IMR-90 (cell line): ENCODE measurements around the gene RAET1E. TPM values are rescaled to one million over a fixed set of nuclear protein-coding genes. Genes with fewer than 3 reads are reported as not detected.

ENCODE experiments used
- ATAC-seq: fragments of 200-7000 bp; cut with Tn5 transposase; 2 replicates; pipeline ENCODE4 v1.9.1; 2020; ENCODE audit warnings: low read depth, mild to moderate bottlenecking, moderate library complexity
- BruUV-seq: library from RNA; stranded (reverse); fragments of 400-500 nt; replicated peaks from 2 replicates; lab custom pipeline; 2021; lab: Mats Ljungman, UMichigan
- CTCF ChIA-PET: fragments of 300-600 bp; formaldehyde crosslinking; extraction: SDS; loops from one replicate; lab custom pipeline; 2021; ENCODE audit warnings: antibody characterized with exemption; lab: Yijun Ruan, JAX
- POLR2A ChIA-PET: fragments of 300-600 bp; sonication (Branson Sonifier 250); formaldehyde crosslinking; loops from one replicate; lab custom pipeline; 2022; ENCODE audit warnings: antibody characterized with exemption; ENCODE audit not compliant: unreplicated experiment; lab: Charles Lee
- DNase-seq: peaks from one replicate; pipeline ENCODE4 v3.0.0; 2013
- H2AFZ ChIP-seq: replicated peaks from 2 replicates; pipeline ENCODE3; 2013; ENCODE audit warnings: low read length, mild to moderate bottlenecking; ENCODE audit not compliant: poor library complexity
- H2AK5ac ChIP-seq: 2 replicates; pipeline ENCODE4 v1.6.1; 2013; ENCODE audit warnings: low read depth, low read length, inconsistent platforms
- H2AK9ac ChIP-seq: replicated peaks from 2 replicates; pipeline ENCODE3; 2013; ENCODE audit warnings: mild to moderate bottlenecking, low read depth, low read length, moderate library complexity; ENCODE audit not compliant: poor library complexity
- H2BK120ac ChIP-seq: 2 replicates; pipeline ENCODE4 v1.6.1; 2013; ENCODE audit warnings: low read depth, low read length, inconsistent platforms
- H2BK15ac ChIP-seq: 3 replicates; pipeline ENCODE4 v1.6.1; 2013; ENCODE audit warnings: low read depth, low read length, inconsistent platforms
- H2BK20ac ChIP-seq: 2 replicates; pipeline ENCODE4 v1.6.1; 2013; ENCODE audit warnings: low read depth, mild to moderate bottlenecking, inconsistent platforms, low read length, moderate library complexity
- H2BK5ac ChIP-seq: 2 replicates; pipeline ENCODE4 v1.6.1; 2013; ENCODE audit warnings: mild to moderate bottlenecking, low read depth, low read length, inconsistent platforms; ENCODE audit not compliant: poor library complexity, severe bottlenecking
- H3K14ac ChIP-seq: replicated peaks from 2 replicates; pipeline ENCODE4 v1.6.1; 2013; ENCODE audit warnings: low read depth, low read length, inconsistent platforms
- H3K18ac ChIP-seq: 2 replicates; pipeline ENCODE4 v1.6.1; 2013; ENCODE audit warnings: low read depth, low read length, control low read depth
- H3K23ac ChIP-seq: 2 replicates; pipeline ENCODE4 v1.6.1; 2013; ENCODE audit warnings: low read depth, low read length, inconsistent platforms
- H3K27ac ChIP-seq: 2 replicates; pipeline ENCODE4 v1.5.1; 2013; ENCODE audit warnings: mild to moderate bottlenecking, control low read depth, low read length; ENCODE audit not compliant: insufficient read depth
- H3K27me3 ChIP-seq: 2 replicates; pipeline ENCODE4 v1.6.1; 2013; ENCODE audit warnings: low read length; ENCODE audit not compliant: control insufficient read depth, insufficient read depth
- H3K36me3 ChIP-seq: 2 replicates; pipeline ENCODE4 v1.6.1; 2013; ENCODE audit warnings: low read length, mixed read lengths; ENCODE audit not compliant: control insufficient read depth, insufficient read depth
- H3K4ac ChIP-seq: 2 replicates; pipeline ENCODE4 v1.6.1; 2013; ENCODE audit warnings: low read depth, low read length, inconsistent platforms
- H3K4me1 ChIP-seq: 2 replicates; pipeline ENCODE4 v1.6.1; 2013; ENCODE audit warnings: low read length, mixed read lengths; ENCODE audit not compliant: control insufficient read depth, insufficient read depth
- H3K4me2 ChIP-seq: 2 replicates; pipeline ENCODE4 v1.6.1; 2013; ENCODE audit warnings: low read depth, mild to moderate bottlenecking, control low read depth, low read length, moderate library complexity
- H3K4me3 ChIP-seq: 2 replicates; pipeline ENCODE4 v1.5.1; 2013; ENCODE audit warnings: low read depth, mild to moderate bottlenecking, control low read depth, low read length, moderate library complexity; ENCODE audit not compliant: insufficient read depth
- H3K56ac ChIP-seq: 2 replicates; pipeline ENCODE4 v1.6.1; 2013; ENCODE audit warnings: low read length, inconsistent platforms; ENCODE audit not compliant: insufficient read depth; ENCODE audit errors: extremely low read depth
- H3K79me1 ChIP-seq, 2 experiments: 2 replicates each; pipeline ENCODE4 v1.6.1; 2013; ENCODE audit warnings: low read length in 2 of 2, inconsistent platforms in 1 of 2, low read depth in 1 of 2
- H3K9ac ChIP-seq: 2 replicates; pipeline ENCODE4 v1.6.1; 2013; ENCODE audit warnings: low read depth, low read length, control low read depth
- H3K9me1 ChIP-seq: 2 replicates; pipeline ENCODE4 v1.6.1; 2013; ENCODE audit warnings: low read length, inconsistent platforms; ENCODE audit not compliant: insufficient read depth
- H3K9me3 ChIP-seq: 2 replicates; pipeline ENCODE4 v1.6.1; 2013; ENCODE audit warnings: low read length; ENCODE audit not compliant: control insufficient read depth, insufficient read depth
- H4K20me1 ChIP-seq: 2 replicates; pipeline ENCODE4 v1.6.1; 2013; ENCODE audit warnings: low read length, inconsistent platforms; ENCODE audit not compliant: insufficient read depth
- H4K5ac ChIP-seq: 2 replicates; pipeline ENCODE4 v1.6.1; 2013; ENCODE audit warnings: mild to moderate bottlenecking, low read depth, low read length, control low read depth
- H4K8ac ChIP-seq, 2 experiments: 2 replicates each; pipeline ENCODE4 v1.6.1; 2013; ENCODE audit warnings: low read depth in 2 of 2, low read length in 2 of 2, control low read depth in 1 of 2, inconsistent platforms in 1 of 2
- H4K91ac ChIP-seq: 2 replicates; pipeline ENCODE4 v1.6.1; 2013; ENCODE audit warnings: low read depth, low read length, inconsistent platforms; ENCODE audit not compliant: insufficient read depth
- BHLHE40 ChIP-seq: fragments of 150-350 bp; IDR thresholded peaks from 2 replicates; pipeline ENCODE4 v1.6.1; 2016; ENCODE audit warnings: mild to moderate bottlenecking, low read depth, low read length
- CEBPB ChIP-seq: IDR thresholded peaks from 2 replicates; pipeline ENCODE4 v1.6.1; 2012; ENCODE audit warnings: low read depth, low read length, improper control_type of control experiment
- CHD1 ChIP-seq: IDR thresholded peaks from 2 replicates; pipeline ENCODE4 v1.6.1; 2012; ENCODE audit warnings: low read depth, low read length, improper control_type of control experiment
- FOS ChIP-seq: fragments of 150-350 bp; IDR thresholded peaks from 2 replicates; pipeline ENCODE4 v1.6.1; 2016; ENCODE audit warnings: low read depth, low read length
- MAFK ChIP-seq: IDR thresholded peaks from 2 replicates; pipeline ENCODE4 v1.6.1; 2012; ENCODE audit warnings: low read depth, low read length, improper control_type of control experiment
- MAZ ChIP-seq: IDR thresholded peaks from 2 replicates; pipeline ENCODE4 v1.6.1; 2012; ENCODE audit warnings: low read depth, mild to moderate bottlenecking, low read length, improper control_type of control experiment, moderate library complexity, borderline replicate concordance
- MXI1 ChIP-seq: IDR thresholded peaks from 2 replicates; pipeline ENCODE4 v1.6.1; 2012; ENCODE audit warnings: low read depth, mild to moderate bottlenecking, low read length, moderate library complexity, borderline replicate concordance
- NFE2L2 ChIP-seq: fragments of 150-350 bp; IDR thresholded peaks from 2 replicates; pipeline ENCODE4 v1.6.1; 2016; ENCODE audit warnings: low read depth, mild to moderate bottlenecking, low read length
- POLR2A ChIP-seq: IDR thresholded peaks from 2 replicates; pipeline ENCODE4 v1.6.1; 2012; ENCODE audit warnings: mild to moderate bottlenecking, low read depth, low read length
- RAD21 ChIP-seq: IDR thresholded peaks from 2 replicates; pipeline ENCODE4 v1.6.1; 2012; ENCODE audit warnings: low read length, improper control_type of control experiment
- RCOR1 ChIP-seq: IDR thresholded peaks from 2 replicates; pipeline ENCODE4 v1.6.1; 2012; ENCODE audit warnings: mild to moderate bottlenecking, low read length, improper control_type of control experiment; ENCODE audit not compliant: insufficient replicate concordance
- RFX5 ChIP-seq: IDR thresholded peaks from 2 replicates; pipeline ENCODE4 v1.8.0; 2012; ENCODE audit warnings: low read depth, mild to moderate bottlenecking, low read length, moderate library complexity
- SMC3 ChIP-seq: fragments of 150-350 bp; IDR thresholded peaks from 2 replicates; pipeline ENCODE4 v1.6.1; 2016; ENCODE audit warnings: low read depth, mild to moderate bottlenecking, antibody characterized with exemption, low read length, moderate library complexity
- WGBS, 2 experiments: methylation state at CpG; one replicate each; pipeline versions ENCODE4 v1.1.5 to v1.1.7; 2013; ENCODE audit warnings: missing lambda C conversion rate in 2 of 2; ENCODE audit not compliant: insufficient read length in 1 of 2; ENCODE audit errors: extremely low coverage in 2 of 2; 5-methylcytosine and 5-hydroxymethylcytosine counted together
- dilution Hi-C: fragments of 300-500 bp; cut with HindIII; formaldehyde crosslinking; loops from one replicate; pipeline ENCODE4 v1.14.3; 2018; ENCODE audit warnings: low sequenced_read_pairs; ENCODE audit not compliant: unreplicated experiment
- in situ Hi-C: fragments of 300-500 bp; cut with MboI; formaldehyde crosslinking; loops from 3 replicates; pipeline ENCODE4 v1.14.3; 2019; ENCODE audit warnings: low sequenced_read_pairs, inconsistent platforms, mixed read lengths
- intact Hi-C: fragments of 100-400 bp; cut with micrococcal nuclease; formaldehyde crosslinking; loops from 2 replicates; pipeline ENCODE4 v1.10.0; 2022
- polyA plus RNA-seq, 3 experiments: library from polyadenylated mRNA; depleted of rRNA; stranded (reverse); fragments of >200 nt; gene quantifications; 2 replicates each; pipeline ENCODE4 v1.2.3, GENCODE V29; 2012; ENCODE audit warnings: low replicate concordance in 1 of 3
- total RNA-seq: library from RNA; depleted of rRNA; stranded (reverse); fragments of >200 nt; gene quantifications from 2 replicates; pipeline ENCODE4 v1.2.3, GENCODE V29; 2012
- TF ChIP-seq, protein P1 (sequence below): conservative IDR thresholded peaks from 2 replicates; pipeline ENCODE4 v1.5.1; 2012; ENCODE audit warnings: mild to moderate bottlenecking, low read depth, low read length, improper control_type of control experiment
- TF ChIP-seq, protein P2 (sequence below): fragments of 150-350 bp; IDR thresholded peaks from 2 replicates; pipeline ENCODE4 v1.6.1; 2017; ENCODE audit warnings: mild to moderate bottlenecking, antibody characterized with exemption, low read length, low read depth
- TF ChIP-seq, protein P3 (sequence below): fragments of 150-350 bp; IDR thresholded peaks from 2 replicates; pipeline ENCODE4 v1.6.1; 2016; ENCODE audit warnings: low read depth, mild to moderate bottlenecking, low read length, moderate library complexity, borderline replicate concordance

RAET1E gene
- total and polyA plus RNA-seq, 2 of the 4 experiments (the other 2 are of a cell fraction) = not detected

DNA sequence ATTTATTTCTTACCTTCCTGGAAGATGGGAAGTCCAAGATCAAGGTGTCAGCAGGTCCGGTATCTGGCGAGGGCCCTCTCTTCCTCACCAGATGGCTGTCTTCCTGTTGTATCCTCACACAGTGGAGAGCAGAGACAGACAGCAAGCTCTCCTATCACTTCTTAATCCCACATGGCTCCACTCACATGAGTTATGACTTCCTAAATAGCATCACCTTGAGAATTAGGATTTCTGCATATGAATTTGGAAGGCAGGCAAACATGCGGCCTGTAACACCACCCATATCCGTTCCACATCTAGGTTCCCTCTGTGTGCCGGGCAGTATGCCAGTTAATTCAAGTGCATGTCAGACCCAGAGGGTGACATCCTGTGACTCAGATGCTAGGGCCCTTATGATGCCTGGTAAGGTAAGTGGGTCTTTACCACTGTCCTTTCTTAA, 2.1 kb downstream of the RAET1E start:
- no peak overlapping the region for H3K4me3 ChIP-seq
- H2AK9ac ChIP-seq = peak overlapping the region; percentile 87
- H3K27me3 ChIP-seq = no peaks in the 10 kb centered on the region
- H3K9ac ChIP-seq = no peak overlapping the region
- TF ChIP-seq MAZ = no peak
- no peak for TF ChIP-seq NFE2L2
- TF ChIP-seq BHLHE40 = no peak
- no peak for TF ChIP-seq MAFK
- TF ChIP-seq POLR2A = no peak
- TF ChIP-seq, protein P1, sequence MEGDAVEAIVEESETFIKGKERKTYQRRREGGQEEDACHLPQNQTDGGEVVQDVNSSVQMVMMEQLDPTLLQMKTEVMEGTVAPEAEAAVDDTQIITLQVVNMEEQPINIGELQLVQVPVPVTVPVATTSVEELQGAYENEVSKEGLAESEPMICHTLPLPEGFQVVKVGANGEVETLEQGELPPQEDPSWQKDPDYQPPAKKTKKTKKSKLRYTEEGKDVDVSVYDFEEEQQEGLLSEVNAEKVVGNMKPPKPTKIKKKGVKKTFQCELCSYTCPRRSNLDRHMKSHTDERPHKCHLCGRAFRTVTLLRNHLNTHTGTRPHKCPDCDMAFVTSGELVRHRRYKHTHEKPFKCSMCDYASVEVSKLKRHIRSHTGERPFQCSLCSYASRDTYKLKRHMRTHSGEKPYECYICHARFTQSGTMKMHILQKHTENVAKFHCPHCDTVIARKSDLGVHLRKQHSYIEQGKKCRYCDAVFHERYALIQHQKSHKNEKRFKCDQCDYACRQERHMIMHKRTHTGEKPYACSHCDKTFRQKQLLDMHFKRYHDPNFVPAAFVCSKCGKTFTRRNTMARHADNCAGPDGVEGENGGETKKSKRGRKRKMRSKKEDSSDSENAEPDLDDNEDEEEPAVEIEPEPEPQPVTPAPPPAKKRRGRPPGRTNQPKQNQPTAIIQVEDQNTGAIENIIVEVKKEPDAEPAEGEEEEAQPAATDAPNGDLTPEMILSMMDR = no peak
- TF ChIP-seq CEBPB = no peak
- TF ChIP-seq FOS = no peak
- TF ChIP-seq MXI1 = no peak
- TF ChIP-seq SMC3 = no peak
- TF ChIP-seq CHD1 = no peak
- TF ChIP-seq, protein P2, sequence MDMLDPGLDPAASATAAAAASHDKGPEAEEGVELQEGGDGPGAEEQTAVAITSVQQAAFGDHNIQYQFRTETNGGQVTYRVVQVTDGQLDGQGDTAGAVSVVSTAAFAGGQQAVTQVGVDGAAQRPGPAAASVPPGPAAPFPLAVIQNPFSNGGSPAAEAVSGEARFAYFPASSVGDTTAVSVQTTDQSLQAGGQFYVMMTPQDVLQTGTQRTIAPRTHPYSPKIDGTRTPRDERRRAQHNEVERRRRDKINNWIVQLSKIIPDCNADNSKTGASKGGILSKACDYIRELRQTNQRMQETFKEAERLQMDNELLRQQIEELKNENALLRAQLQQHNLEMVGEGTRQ = no peak
- no peak for TF ChIP-seq RFX5
- TF ChIP-seq RCOR1 = no peak
- TF ChIP-seq, protein P3, sequence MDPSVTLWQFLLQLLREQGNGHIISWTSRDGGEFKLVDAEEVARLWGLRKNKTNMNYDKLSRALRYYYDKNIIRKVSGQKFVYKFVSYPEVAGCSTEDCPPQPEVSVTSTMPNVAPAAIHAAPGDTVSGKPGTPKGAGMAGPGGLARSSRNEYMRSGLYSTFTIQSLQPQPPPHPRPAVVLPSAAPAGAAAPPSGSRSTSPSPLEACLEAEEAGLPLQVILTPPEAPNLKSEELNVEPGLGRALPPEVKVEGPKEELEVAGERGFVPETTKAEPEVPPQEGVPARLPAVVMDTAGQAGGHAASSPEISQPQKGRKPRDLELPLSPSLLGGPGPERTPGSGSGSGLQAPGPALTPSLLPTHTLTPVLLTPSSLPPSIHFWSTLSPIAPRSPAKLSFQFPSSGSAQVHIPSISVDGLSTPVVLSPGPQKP = no peak
- TF ChIP-seq RAD21 = no peak
- peaks cover 24% of the 10 kb centered on the region for H3K4me1 ChIP-seq
- H3K56ac ChIP-seq = peak overlapping the region; percentile 33; the same call in 1 of the 2 replicates
- peak overlapping the region; percentile 91 for H2BK5ac ChIP-seq
- ChIA-PET CTCF (interaction anchor here (0.6 kb wide), 1 partner anchor 865 kb away, joined by 7 read pairs; no protein-coding TSS in a partner anchor), POLR2A (no interaction called here)
- no TSS peak for BruUV-seq
- H2BK15ac ChIP-seq = peak overlapping the region; percentile 89
- no peaks in the 10 kb centered on the region for H3K9me3 ChIP-seq
- peaks cover 0 to 11% of the 10 kb centered on the region in 2 experiments; a peak in 1 of 4 replicates for H3K79me1 ChIP-seq
- H3K4me2 ChIP-seq = no peak overlapping the region
- no peaks in the 10 kb centered on the region for H4K20me1 ChIP-seq
- peak overlapping the region; percentile 72 for H3K23ac ChIP-seq
- H3K36me3 ChIP-seq = no peaks in the 10 kb centered on the region
- no peak for ATAC-seq
- in situ Hi-C loops = no loop called here
- H3K14ac ChIP-seq = peak overlapping the region; percentile 84
- H2AFZ ChIP-seq = peak overlapping the region; percentile 26
- dilution Hi-C loops = no loop called here
- peak overlapping the region; percentile 96 for H2AK5ac ChIP-seq
- H4K8ac ChIP-seq = peak overlapping the region; percentile 48 to 91
- 100% methylated on average over 2 of the region's 5 CpGs; no CpG with 5 or more reads in 1 of the 2 experiments for WGBS, 2 experiments
- H3K4ac ChIP-seq = peak overlapping the region; percentile 85
- peak overlapping the region; percentile 88 for H2BK20ac ChIP-seq
- H3K27ac ChIP-seq = peak overlapping the region; percentile 79
- peaks cover 20% of the 10 kb centered on the region for H3K9me1 ChIP-seq
- H4K5ac ChIP-seq = peak overlapping the region; percentile 41
- DNase-seq = peak; percentile 62
- H2BK120ac ChIP-seq = peak overlapping the region; percentile 92
- H3K18ac ChIP-seq = peak overlapping the region; percentile 88
- H4K91ac ChIP-seq = peak overlapping the region; percentile 94
- intact Hi-C loops = no loop called here
